Measurements from ENCODE around the gene PRTFDC1. TPM values are rescaled to one million over a fixed set of nuclear protein-coding genes. Genes with fewer than 3 reads are reported as not detected.

The PRTFDC1 gene
- total and polyA plus RNA-seq, 2 donors (not counting 1 experiment from before 2014, with no cell fraction given), result 26.9 to 32.7 TPM

GRCh38 chr10:24813856-24814255 is 138.6 kb downstream of the PRTFDC1 start:
- TF ChIP-seq CTCF (conservative IDR thresholded peaks at IDR 0.05 in 1 of 2, IDR thresholded peaks at IDR 0.05 in 1 of 2; ENCODE audit: low read depth in 1 of 2, low read length in 2 of 2) (no peak), EZH2 (IDR thresholded peaks at IDR 0.05; ENCODE audit: low read length, missing control alignments) (no peak)
- Histone ChIP-seq H3K4me2 (ENCODE audit: extremely low read depth, insufficient read depth, low read length) (no peak overlapping the region), H3K27ac (ENCODE audit: insufficient read depth, low read length) (no peak overlapping the region), H3K9ac (ENCODE audit: insufficient read depth, low read length) (no peak overlapping the region), H4K20me1 (ENCODE audit: control insufficient read depth, extremely low read depth, insufficient read depth, low read length) (no peaks in the 10 kb centered on the region), H2AFZ (ENCODE audit: low read length) (no peak overlapping the region), H3K27me3 (ENCODE audit: control insufficient read depth, insufficient read depth, low read length) (no peaks in the 10 kb centered on the region), H3K36me3 (ENCODE audit: control insufficient read depth, insufficient read depth, low read length) (no peaks in the 10 kb centered on the region), H3K4me3 (replicated peaks in 1 of 4; ENCODE audit: control extremely low read depth in 1 of 4, insufficient read depth in 1 of 4, low read depth in 3 of 4, low read length in 4 of 4) (no peak overlapping the region), H3K9me3 (ENCODE audit: control insufficient read depth, insufficient read depth, low read depth, low read length) (no peaks in the 10 kb centered on the region), H3K79me2 (ENCODE audit: control insufficient read depth, insufficient read depth, low read length) (no peaks in the 10 kb centered on the region), H3K4me1 (ENCODE audit: control insufficient read depth, extremely low read depth, insufficient read depth, low read length) (no peaks in the 10 kb centered on the region)
- DNase-seq (ENCODE audit: low read depth in 2 of 2), result no peak

GRCh38 chr10:24806262-24806661 is 146.1 kb downstream of the PRTFDC1 start:
- Histone ChIP-seq H3K36me3 (ENCODE audit: control insufficient read depth, insufficient read depth, low read length) (no peaks in the 10 kb centered on the region), H3K4me3 (replicated peaks in 1 of 4; ENCODE audit: control extremely low read depth in 1 of 4, insufficient read depth in 1 of 4, low read depth in 3 of 4, low read length in 4 of 4) (no peak overlapping the region), H4K20me1 (ENCODE audit: control insufficient read depth, extremely low read depth, insufficient read depth, low read length) (no peaks in the 10 kb centered on the region), H3K79me2 (ENCODE audit: control insufficient read depth, insufficient read depth, low read length) (no peaks in the 10 kb centered on the region), H3K9me3 (ENCODE audit: control insufficient read depth, insufficient read depth, low read depth, low read length) (no peaks in the 10 kb centered on the region), H3K9ac (ENCODE audit: insufficient read depth, low read length) (no peak overlapping the region), H2AFZ (ENCODE audit: low read length) (no peak overlapping the region), H3K27ac (ENCODE audit: insufficient read depth, low read length) (no peak overlapping the region), H3K4me1 (ENCODE audit: control insufficient read depth, extremely low read depth, insufficient read depth, low read length) (no peaks in the 10 kb centered on the region), H3K27me3 (ENCODE audit: control insufficient read depth, insufficient read depth, low read length) (no peaks in the 10 kb centered on the region), H3K4me2 (ENCODE audit: extremely low read depth, insufficient read depth, low read length) (no peak overlapping the region)
- TF ChIP-seq EZH2 (IDR thresholded peaks at IDR 0.05; ENCODE audit: low read length, missing control alignments) (no peak), CTCF (conservative IDR thresholded peaks at IDR 0.05 in 1 of 2, IDR thresholded peaks at IDR 0.05 in 1 of 2; ENCODE audit: low read depth in 1 of 2, low read length in 2 of 2) (no peak)
- DNase-seq (ENCODE audit: low read depth in 2 of 2), result no peak

GRCh38 chr10:24804956-24805355 is 147.4 kb downstream of the PRTFDC1 start:
- H3K79me2 ChIP-seq (ENCODE audit: control insufficient read depth, insufficient read depth, low read length), result no peaks in the 10 kb centered on the region
- H3K27me3 ChIP-seq (ENCODE audit: control insufficient read depth, insufficient read depth, low read length), result no peaks in the 10 kb centered on the region
- no peaks in the 10 kb centered on the region for H4K20me1 ChIP-seq (ENCODE audit: control insufficient read depth, extremely low read depth, insufficient read depth, low read length)
- H2AFZ ChIP-seq (ENCODE audit: low read length), result no peak overlapping the region
- H3K4me2 ChIP-seq (ENCODE audit: extremely low read depth, insufficient read depth, low read length), result no peak overlapping the region
- no peaks in the 10 kb centered on the region for H3K36me3 ChIP-seq (ENCODE audit: control insufficient read depth, insufficient read depth, low read length)
- no peaks in the 10 kb centered on the region for H3K4me1 ChIP-seq (ENCODE audit: control insufficient read depth, extremely low read depth, insufficient read depth, low read length)
- no peak overlapping the region for H3K9ac ChIP-seq (ENCODE audit: insufficient read depth, low read length)
- no peak overlapping the region for H3K27ac ChIP-seq (ENCODE audit: insufficient read depth, low read length)
- no peak for DNase-seq (ENCODE audit: low read depth in 2 of 2)
- no peaks in the 10 kb centered on the region for H3K9me3 ChIP-seq (ENCODE audit: control insufficient read depth, insufficient read depth, low read depth, low read length)
- TF ChIP-seq CTCF (conservative IDR thresholded peaks at IDR 0.05 in 1 of 2, IDR thresholded peaks at IDR 0.05 in 1 of 2; ENCODE audit: low read depth in 1 of 2, low read length in 2 of 2) (no peak), EZH2 (IDR thresholded peaks at IDR 0.05; ENCODE audit: low read length, missing control alignments) (no peak)
- no peak overlapping the region for H3K4me3 ChIP-seq (replicated peaks in 1 of 4; ENCODE audit: control extremely low read depth in 1 of 4, insufficient read depth in 1 of 4, low read depth in 3 of 4, low read length in 4 of 4)
